Purkinje cell (primary cell): ENCODE data around the gene KRR1. TPM values are rescaled to one million over a fixed set of nuclear protein-coding genes. Genes with fewer than 3 reads are reported as not detected.

Source experiments
- polyA plus RNA-seq: library from polyadenylated mRNA; unstranded; fragments of >200 nt; fragmentation: Nextera tagmentation; gene quantifications from 2 replicates; pipeline ENCODE4 v1.2.1, GENCODE V29; 2014

Gene KRR1
- polyA plus RNA-seq, result 49.0 and 52.3 TPM in 2 replicates

GRCh38 chr12:75511116-75512048 lies at the start of gene KRR1:
Gene KRR1, minus strand, starts transcription at chr12:75511609. Its CDS starts 12 bp downstream, at chr12:75511597.

GRCh38 chr12:75480469-75480949 lies 30.9 kb downstream of the KRR1 start, which contains the start of gene GLIPR1:
Gene GLIPR1, plus strand, starts transcription at chr12:75480755. Its CDS starts 126 bp downstream, at chr12:75480881.

Other genes starting within 250 kb of the KRR1 start
- gene CAPS2, start 181.3 kb downstream of the KRR1 start, polyA plus RNA-seq, result 1.5 and 3.3 TPM in 2 replicates
- gene GLIPR1L1, start 176.9 kb downstream of the KRR1 start, polyA plus RNA-seq, result 3.4 and 4.4 TPM in 2 replicates
- 4.1 and 10.5 TPM in 2 replicates for gene GLIPR1L2, start 120.5 kb downstream of the KRR1 start, polyA plus RNA-seq
- gene GLIPR1, start 30.9 kb downstream of the KRR1 start, polyA plus RNA-seq, result 6.4 and 7.7 TPM in 2 replicates